Kasumi-1 (cell line): ENCODE data around the gene OR6C2.
"Not testable (repeated sequence)": the region's sequence is repeated elsewhere in the genome, so short reads cannot be mapped to it uniquely, and the experiment has no call there.

ENCODE experiments used
- DNase-seq, 2 experiments: peaks; one replicate each; lab custom pipeline; 2025; lab: John Stamatoyannopoulos, UW

The OR6C2 gene

DNA sequence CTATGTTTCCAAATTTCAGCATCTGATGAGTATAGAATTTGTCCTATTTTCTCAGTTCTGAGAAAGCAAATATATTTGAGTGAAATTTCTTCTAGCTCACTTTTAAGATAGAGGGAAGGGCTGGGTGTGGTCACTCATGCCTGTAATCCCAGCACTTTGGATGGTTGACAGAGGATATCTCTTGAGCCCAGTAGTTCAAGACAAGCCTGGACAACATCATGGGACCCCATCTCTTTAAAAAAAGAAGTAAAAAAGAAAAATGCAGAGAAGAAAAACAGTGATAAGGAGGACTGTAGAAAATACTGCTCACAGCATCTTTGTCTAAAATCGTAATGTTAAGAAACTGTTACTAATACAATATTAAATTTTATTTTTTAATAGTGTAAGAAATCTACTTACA, 28.4 kb downstream of the OR6C2 start:
- no peak for DNase-seq

DNA sequence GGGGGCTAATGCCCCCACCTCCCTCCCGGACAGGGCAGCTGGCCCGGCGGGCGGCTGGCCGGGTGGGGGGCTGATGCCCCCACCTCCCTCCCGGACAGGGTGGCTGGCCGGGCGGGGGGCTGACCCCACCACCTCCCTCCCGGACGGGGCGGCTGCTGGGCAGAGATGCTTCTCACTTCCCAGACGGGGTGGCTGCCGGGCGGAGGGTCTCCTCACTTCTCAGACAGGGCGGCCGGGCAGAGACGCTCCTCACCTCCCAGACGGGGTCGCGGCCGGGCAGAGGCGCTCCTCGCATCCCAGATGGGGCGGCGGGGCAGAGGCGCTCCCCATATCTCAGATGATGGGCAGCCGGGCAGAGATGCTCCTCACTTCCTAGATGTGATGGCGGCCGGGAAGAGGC, 35.3 kb downstream of the OR6C2 start:
- DNase-seq = not testable (repeated sequence)

DNA sequence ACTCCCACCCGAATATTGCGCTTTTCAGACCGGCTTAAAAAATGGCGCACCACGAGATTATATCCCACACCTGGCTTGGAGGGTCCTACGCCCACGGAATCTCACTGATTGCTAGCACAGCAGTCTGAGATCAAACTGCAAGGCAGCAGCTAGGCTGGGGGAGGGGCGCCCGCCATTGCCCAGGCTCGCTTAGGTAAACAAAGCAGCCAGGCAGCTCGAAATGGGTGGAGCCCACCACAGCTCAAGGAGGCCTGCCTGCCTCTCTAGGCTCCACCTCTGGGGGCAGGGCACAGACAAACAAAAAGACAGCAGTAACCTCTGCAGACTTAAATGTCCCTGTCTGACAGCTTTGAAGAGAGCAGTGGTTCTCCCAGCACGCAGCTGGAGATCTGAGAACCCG, 40.4 kb downstream of the OR6C2 start:
- not testable (repeated sequence) for DNase-seq

DNA sequence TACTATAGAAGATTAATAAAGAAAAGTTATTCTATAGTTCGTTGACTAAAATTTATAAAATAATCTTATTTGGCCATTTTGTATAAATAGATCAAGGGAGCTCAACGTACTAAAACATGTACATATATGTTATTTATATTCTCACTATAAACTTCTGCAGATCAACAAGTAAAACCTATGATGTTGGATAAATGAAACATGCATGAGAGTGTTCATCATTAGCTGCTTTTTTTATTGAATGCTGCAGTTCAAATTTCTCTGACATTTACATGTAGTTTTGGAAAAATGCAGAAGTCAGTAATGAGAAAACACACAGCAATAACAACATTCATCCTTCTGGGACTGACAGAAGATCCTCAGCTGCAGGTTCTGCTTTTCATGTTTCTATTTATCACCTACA, 48.2 kb downstream of the OR6C2 start, which contains the start of gene OR6C68:
Gene OR6C68 (plus strand): TSS at position 301 of the 400 bp plus-strand sequence. CDS start 0 bp downstream, at position 301.
- no peak for DNase-seq

DNA sequence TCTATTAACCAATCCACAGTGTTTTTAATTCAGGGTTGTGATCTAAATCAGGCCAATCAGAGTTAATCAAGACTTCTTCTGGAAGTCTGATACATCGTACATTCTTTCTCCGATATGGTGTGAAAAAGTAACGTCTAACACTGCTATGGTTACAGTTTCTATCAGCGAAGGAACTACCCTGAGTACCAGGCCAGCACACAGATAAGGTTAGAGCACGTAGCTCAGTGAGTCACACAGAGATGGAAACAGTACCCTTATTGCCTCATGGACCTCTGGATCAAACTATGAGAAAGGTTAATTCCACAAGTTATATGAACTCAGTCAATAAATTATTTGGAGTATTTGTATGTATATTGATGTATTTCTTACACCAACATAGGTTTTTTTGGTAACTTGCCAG, 51.6 kb downstream of the OR6C2 start:
- no peak for DNase-seq

DNA sequence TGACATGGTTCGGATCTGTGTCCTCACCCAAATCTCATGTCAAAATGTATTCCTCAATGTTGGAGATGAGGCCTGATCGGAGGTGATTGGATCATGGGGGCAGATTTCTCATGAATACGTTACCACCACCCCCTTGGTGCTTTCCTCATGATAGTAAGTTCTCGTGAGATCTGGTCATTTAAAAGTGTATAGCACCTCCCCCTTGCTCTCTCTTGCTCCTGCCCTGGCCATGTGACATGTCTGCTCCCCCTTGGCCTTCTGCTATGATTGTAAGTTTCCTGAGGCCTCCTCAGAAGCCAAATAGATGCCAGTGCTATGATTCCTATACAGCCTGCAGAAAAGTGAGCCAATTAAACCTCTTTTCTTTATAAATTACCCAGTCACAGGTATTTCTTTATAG, 55.4 kb downstream of the OR6C2 start:
- DNase-seq = no peak

DNA sequence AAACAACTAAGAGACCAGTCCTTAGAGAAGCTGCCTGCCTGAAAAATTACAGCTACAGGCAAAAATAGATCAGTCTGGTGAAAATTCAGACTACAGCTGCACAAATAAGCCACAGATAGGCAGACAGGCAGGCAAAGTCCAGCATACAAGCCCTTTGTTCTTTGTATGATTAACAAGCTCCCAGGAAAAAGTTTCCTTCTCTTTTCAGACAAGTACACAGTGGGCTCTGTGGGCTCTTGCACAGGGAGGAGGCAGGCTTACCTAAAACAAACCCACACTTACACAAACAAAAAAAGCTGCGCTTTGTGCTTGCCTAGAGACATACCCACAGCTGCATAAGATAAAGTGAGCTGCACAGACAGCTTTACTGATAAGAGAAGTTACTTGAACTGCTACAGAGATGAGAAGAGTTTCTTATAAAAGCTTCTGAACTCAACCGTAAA, 56.0 kb downstream of the OR6C2 start:
- DNase-seq = no peak

DNA sequence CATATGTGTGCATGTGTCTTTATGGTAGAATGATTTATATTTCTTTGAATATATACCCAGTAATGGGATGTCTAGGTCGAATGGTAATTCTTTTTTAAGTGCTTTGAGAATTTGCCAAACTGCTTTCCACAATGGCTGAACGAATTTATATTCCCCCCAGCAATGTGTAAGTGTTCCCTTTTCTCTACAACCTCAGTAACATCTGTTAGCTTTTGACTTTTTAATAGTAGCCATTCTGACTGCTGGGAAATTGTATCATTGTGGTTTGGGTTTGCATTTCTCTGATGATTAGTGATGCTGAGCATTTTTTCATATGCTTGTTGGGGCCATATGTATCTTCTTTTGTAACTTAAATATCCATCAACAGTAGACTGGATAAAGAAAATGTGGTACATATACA, 57.7 kb downstream of the OR6C2 start:
- DNase-seq = no peak
